GM12891 (cell line): ENCODE data around the gene NINL.

Source experiments
- POLR2AphosphoS5 ChIP-seq: IDR thresholded peaks from 2 replicates; pipeline ENCODE4 v1.6.1; 2011; ENCODE audit warnings: low read depth, low read length, control low read depth
- TAF1 ChIP-seq: IDR thresholded peaks from 2 replicates; pipeline ENCODE4 v1.6.1; 2011; ENCODE audit warnings: low read depth, low read length, control low read depth

GRCh38 chr20:25512709-25513108 lies 72.6 kb downstream of the NINL start:
- TF ChIP-seq TAF1 (no peak), POLR2AphosphoS5 (no peak)
